GM18868 (cell line): ENCODE data around the gene EMILIN2.

Experiments used
- ATAC-seq: cut with Tn5 transposase; IDR thresholded peaks from one replicate; pipeline ENCODE4 v1.9.1; 2021; ENCODE audit warnings: mild to moderate bottlenecking, moderate library complexity; ENCODE audit not compliant: unreplicated experiment

EMILIN2 gene

GRCh38 chr18:2948038-2948437 lies 101.2 kb downstream of the EMILIN2 start:
- no peak for ATAC-seq

DNA sequence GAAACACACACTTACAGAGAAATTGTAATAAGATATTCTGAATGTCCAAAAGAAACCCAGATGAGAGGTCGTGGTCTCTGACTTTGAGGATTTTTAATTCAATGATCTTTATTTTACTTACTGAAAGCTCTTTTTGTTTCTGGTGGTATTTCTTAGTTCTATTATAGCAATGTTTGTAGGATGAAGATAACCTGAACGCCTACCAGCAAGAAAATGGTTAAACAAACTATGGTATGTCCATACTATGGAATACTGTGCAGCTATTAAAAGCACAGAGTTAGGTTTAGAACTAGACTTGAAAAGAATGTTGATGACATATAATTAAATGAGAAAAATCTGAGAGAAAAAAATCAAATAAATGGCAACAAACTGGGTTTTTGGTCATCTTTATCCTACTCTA lies 105.8 kb downstream of the EMILIN2 start:
- ATAC-seq: no peak

GRCh38 chr18:2953935-2954653 lies 107.3 kb downstream of the EMILIN2 start:
- ATAC-seq: no peak

- no peak for ATAC-seq
These were observed 108.3 kb downstream of the EMILIN2 start for GRCh38 chr18:2954869-2955645.

GRCh38 chr18:2956056-2956455 lies 109.2 kb downstream of the EMILIN2 start:
- no peak for ATAC-seq

- peak; percentile 51 for ATAC-seq
These were observed 112.1 kb downstream of the EMILIN2 start for GRCh38 chr18:2958819-2959298.

- no peak for ATAC-seq
These were observed 112.5 kb downstream of the EMILIN2 start for GRCh38 chr18:2959341-2959740.

- ATAC-seq: no peak
These were observed 114.3 kb downstream of the EMILIN2 start for GRCh38 chr18:2960983-2961696.

GRCh38 chr18:2961821-2962220 lies 115.0 kb downstream of the EMILIN2 start:
- peak; percentile 20 for ATAC-seq

DNA sequence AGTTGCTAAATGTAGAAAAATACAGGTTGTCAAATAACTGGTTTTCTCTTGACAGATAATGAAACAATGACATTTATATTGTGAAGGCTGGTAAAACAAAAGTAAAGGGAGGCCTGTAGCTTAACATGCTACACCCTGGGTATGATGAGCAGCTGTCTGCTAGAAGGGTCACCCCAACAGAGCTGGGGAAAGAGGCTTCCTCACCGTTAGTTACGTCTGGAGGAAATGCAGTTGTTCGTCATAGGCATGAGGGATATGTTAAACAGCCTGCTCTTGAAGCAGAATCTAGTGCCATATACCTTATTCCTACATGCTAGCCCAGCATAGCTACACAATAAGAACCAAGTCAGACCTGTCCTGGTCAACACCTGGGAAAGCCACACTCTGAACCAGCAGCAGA lies 116.2 kb downstream of the EMILIN2 start:
- no peak for ATAC-seq

DNA sequence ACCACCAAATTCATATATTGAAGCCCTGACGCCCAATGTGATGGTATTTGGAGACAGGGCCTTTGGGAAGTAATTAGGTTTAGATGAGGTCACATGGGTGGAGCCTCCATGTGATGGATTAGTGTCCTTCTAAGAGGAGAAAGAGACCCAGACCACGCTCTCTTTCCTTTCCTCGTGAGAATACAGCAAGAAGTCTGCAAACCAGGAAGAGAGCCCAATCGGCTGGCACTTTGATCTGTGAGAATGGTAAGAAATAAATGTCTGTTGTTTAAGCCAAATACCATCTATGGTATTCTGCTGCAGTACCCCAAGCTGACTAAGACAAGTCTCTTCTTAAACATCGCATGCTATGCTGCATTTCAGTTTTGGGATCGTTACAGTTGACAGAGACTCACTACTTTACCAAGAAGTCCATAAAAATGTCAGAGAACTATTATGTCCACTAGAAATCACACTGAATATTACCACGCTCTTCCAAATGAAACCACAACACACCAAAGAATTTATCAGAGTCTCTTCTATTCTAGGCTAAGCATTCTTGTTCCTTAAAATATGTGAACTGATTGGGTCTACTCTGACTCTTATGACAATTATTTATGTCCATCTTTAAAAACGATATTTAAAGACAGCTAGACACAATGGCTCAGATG lies 117.7 kb downstream of the EMILIN2 start:
- ATAC-seq: no peak
